K562 (cell line): ENCODE measurements around the gene YBX2. TPM values are rescaled to one million over a fixed set of nuclear protein-coding genes. Genes with fewer than 3 reads are reported as not detected.

Experiments used
- ATAC-seq: fragments of 200-7000 bp; cut with Tn5 transposase; 3 replicates; pipeline ENCODE4 v1.9.1; 2020; ENCODE audit warnings: moderate library complexity
- BruUV-seq: library from RNA; stranded (reverse); fragments of 400-500 nt; replicated peaks from 2 replicates; lab custom pipeline; 2021; lab: Mats Ljungman, UMichigan
- CTCF ChIA-PET: fragments of 300-600 bp; formaldehyde crosslinking; extraction: SDS; loops from one replicate; lab custom pipeline; 2021; ENCODE audit warnings: low intra/inter-chr PET ratio; lab: Yijun Ruan, JAX
- POLR2A ChIA-PET: fragments of 300-600, 350-650 bp; sonication (Branson Sonifier 250); formaldehyde crosslinking; extraction: SDS; loops from one replicate; lab custom pipeline; 2021; ENCODE audit warnings: antibody characterized with exemption, inconsistent platforms; lab: Yijun Ruan, JAX
- DNase-seq, 4 experiments: peaks; one replicate each; pipeline versions ENCODE4 v3.0.0 to v3.0.0-alpha.2; 2011 to 2018; ENCODE audit warnings: low spot score in 3 of 4, mixed read lengths in 3 of 4; ENCODE audit errors: extremely low read depth in 1 of 4
- FAIRE-seq: peaks from 2 replicates; lab custom pipeline; 2011; peaks lifted over from hg19 to GRCh38; lab: Jason Lieb, UNC
- H2AFZ ChIP-seq: 2 replicates; pipeline ENCODE4 v1.6.0; 2011; ENCODE audit warnings: low read depth, low read length, control low read depth, inconsistent platforms
- H3K27ac ChIP-seq: fragments of 200-600 bp; 3 replicates; pipeline ENCODE4 v1.8.0; 2011; ENCODE audit warnings: low read depth, mild to moderate bottlenecking, control low read depth, inconsistent platforms, low read length, moderate library complexity, mixed read lengths; ENCODE audit errors: extremely low read depth
- H3K27me3 ChIP-seq, 2 experiments: fragments of 300-600 bp in 1 of 2; 2 replicates in 1 of 2; 3 replicates in 1 of 2; pipeline versions ENCODE4 v1.6.0 to v1.8.0; 2011; ENCODE audit warnings: inconsistent platforms in 2 of 2, low read length in 2 of 2, mild to moderate bottlenecking in 1 of 2, mixed read lengths in 1 of 2, moderate library complexity in 1 of 2; ENCODE audit not compliant: control insufficient read depth in 2 of 2, insufficient read depth in 2 of 2
- H3K36me3 ChIP-seq: fragments of 300-600 bp; 3 replicates; pipeline ENCODE4 v1.8.0; 2011; ENCODE audit warnings: mild to moderate bottlenecking, low read length, inconsistent platforms; ENCODE audit not compliant: control insufficient read depth, insufficient read depth
- H3K4me1 ChIP-seq, 2 experiments: fragments of 200-600 bp in 1 of 2; replicated peaks in 1 of 2; 2 replicates in 1 of 2; 3 replicates in 1 of 2; pipeline versions ENCODE4 v1.5.1 to v1.8.0; 2011; ENCODE audit warnings: inconsistent platforms in 2 of 2, low read length in 2 of 2, mild to moderate bottlenecking in 1 of 2, mixed read lengths in 1 of 2, moderate library complexity in 1 of 2; ENCODE audit not compliant: control insufficient read depth in 2 of 2, insufficient read depth in 2 of 2
- H3K4me2 ChIP-seq: 2 replicates; pipeline ENCODE4 v1.6.1; 2011; ENCODE audit warnings: low read length, control low read depth, inconsistent platforms, mixed read lengths; ENCODE audit not compliant: insufficient read depth
- H3K4me3 ChIP-seq: fragments of 200-600 bp; sonication (generic), shearing (Covaris generic); 2 replicates; pipeline ENCODE4 v1.5.1; 2016; ENCODE audit warnings: control low read depth, inconsistent platforms
- H3K79me2 ChIP-seq: fragments of 200-600 bp; 3 replicates; pipeline ENCODE4 v1.8.0; 2011; ENCODE audit warnings: low read length, inconsistent platforms; ENCODE audit not compliant: control insufficient read depth, insufficient read depth
- H3K9ac ChIP-seq, 2 experiments: 2 replicates each; pipeline versions ENCODE4 v1.6.0 to v1.6.1; 2011; ENCODE audit warnings: low read depth in 2 of 2, low read length in 2 of 2, control low read depth in 1 of 2, inconsistent platforms in 1 of 2, mild to moderate bottlenecking in 1 of 2, mixed read lengths in 1 of 2; ENCODE audit not compliant: insufficient read depth in 1 of 2
- H3K9me1 ChIP-seq: one replicate; pipeline ENCODE4 v1.6.0; 2011; ENCODE audit warnings: inconsistent platforms, mild to moderate bottlenecking, low read length, moderate library complexity; ENCODE audit not compliant: control insufficient read depth, insufficient read depth
- H3K9me3 ChIP-seq: replicated peaks from 2 replicates; pipeline ENCODE4 v1.5.1; 2011; ENCODE audit warnings: low read depth, low read length, inconsistent platforms; ENCODE audit not compliant: control insufficient read depth, insufficient read depth
- H4K20me1 ChIP-seq: replicated peaks from 2 replicates; pipeline ENCODE4 v1.6.1; 2011; ENCODE audit warnings: low read length, inconsistent platforms, mixed read lengths; ENCODE audit not compliant: control insufficient read depth, insufficient read depth
- CHCHD3 ChIP-seq: fragments of 250-450 bp; sonication (Bioruptor Pico); IDR thresholded peaks from 2 replicates; pipeline ENCODE4 v2.1.2; 2022; ENCODE audit warnings: mild to moderate bottlenecking
- FOXJ2 ChIP-seq: fragments of 200-800 bp; sonication (Bioruptor generic); IDR thresholded peaks from 2 replicates; pipeline ENCODE4 v1.6.1; 2016; ENCODE audit warnings: missing genetic modification characterization, missing compliant biosample characterization
- HDAC1 ChIP-seq, 2 experiments: fragments of 450-650 bp; IDR thresholded peaks; 2 replicates each; pipeline ENCODE4 v1.6.1; 2016 to 2017; ENCODE audit warnings: inconsistent platforms in 1 of 2, mild to moderate bottlenecking in 1 of 2, moderate library complexity in 1 of 2
- NFATC3 ChIP-seq: fragments of 450-650 bp; IDR thresholded peaks from 2 replicates; pipeline ENCODE4 v1.6.1; 2017; ENCODE audit warnings: mild to moderate bottlenecking
- ZNF644 ChIP-seq: fragments of 200-800 bp; sonication (Bioruptor generic); IDR thresholded peaks from 2 replicates; pipeline ENCODE4 v1.6.1; 2016; ENCODE audit warnings: low read depth, missing genetic modification characterization, missing compliant biosample characterization
- WGBS: fragments of 100-300 bp; shearing (Covaris generic); methylation state at CpG from one replicate; pipeline ENCODE4 v1.1.6; 2016; ENCODE audit warnings: low coverage, mixed read lengths; ENCODE audit not compliant: insufficient coverage; ENCODE audit errors: missing lambda C conversion rate; 5-methylcytosine and 5-hydroxymethylcytosine counted together
- in situ Hi-C: fragments of 300-500 bp; cut with MboI; formaldehyde crosslinking; loops from 4 replicates; pipeline ENCODE4 v1.15.0; 2018; ENCODE audit warnings: inconsistent platforms, mixed read lengths
- intact Hi-C: fragments of 100-400 bp; cut with micrococcal nuclease; formaldehyde crosslinking; loops from 2 replicates; pipeline ENCODE4 v1.14.2; 2022
- polyA plus RNA-seq, 8 experiments: library from polyadenylated mRNA; depleted of rRNA in 4 of 8; stranded (reverse) in 5 of 8; unstranded in 3 of 8; fragments of >200 nt; fragmentation: Nextera tagmentation in 2 of 8; fragmentation: Illumina TruSeq in 1 of 8; extraction: Ambion mirVana in 2 of 8; extraction: Trizol in 1 of 8; gene quantifications; 2 replicates each; pipeline versions ENCODE4 v1.2.1 to v1.2.3, GENCODE V29; 2011 to 2014; ENCODE audit warnings: inconsistent platforms in 1 of 8, missing spikeins in 1 of 8
- total RNA-seq, 7 experiments: library from RNA; depleted of rRNA in 6 of 7; stranded (reverse); fragments of >200 nt in 6 of 7; fragmentation: Illumina TruSeq in 2 of 7; extraction: Trizol in 2 of 7; gene quantifications; 2 replicates each; pipeline versions ENCODE4 v1.2.1 to v1.2.3, GENCODE V29; 2011 to 2021; ENCODE audit warnings: low replicate concordance in 1 of 7
- TF ChIP-seq, protein P1 (sequence below): fragments of 250-450 bp; sonication (Bioruptor Pico); IDR thresholded peaks from 2 replicates; pipeline ENCODE4 v1.4.0; 2020; ENCODE audit warnings: borderline replicate concordance
- TF ChIP-seq, protein P2 (sequence below), 2 experiments: fragments of 450-650 bp; IDR thresholded peaks; 2 replicates each; pipeline ENCODE4 v1.6.1; 2016; ENCODE audit warnings: mild to moderate bottlenecking in 2 of 2, borderline replicate concordance in 1 of 2, low read depth in 1 of 2, moderate library complexity in 1 of 2

YBX2 gene
- total and polyA plus RNA-seq, 9 of the 15 experiments (the other 6 are each of a cell fraction or from before 2014, with no cell fraction given): 0.03 to 0.59 (median 0.27) TPM; not detected in 6

DNA sequence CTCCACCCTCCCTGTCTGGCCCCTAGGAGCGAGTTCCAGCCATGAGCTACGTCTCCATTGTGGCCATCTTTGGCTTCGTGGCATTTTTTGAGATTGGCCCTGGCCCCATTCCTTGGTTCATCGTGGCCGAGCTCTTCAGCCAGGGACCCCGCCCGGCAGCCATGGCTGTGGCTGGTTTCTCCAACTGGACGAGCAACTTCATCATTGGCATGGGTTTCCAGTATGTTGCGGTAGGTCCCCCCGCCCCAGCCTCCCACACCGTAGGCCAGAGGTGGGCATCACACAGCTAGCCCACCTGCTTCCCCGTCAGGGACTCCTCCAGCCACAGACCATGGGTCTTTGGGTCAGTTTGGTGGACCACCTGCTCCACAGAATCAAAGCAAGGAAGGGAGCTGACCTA, 8.8 kb downstream of the YBX2 start (continued):
- TF ChIP-seq CHCHD3 (CRISPR knock-in tag): no peak
- TF ChIP-seq, protein P1, sequence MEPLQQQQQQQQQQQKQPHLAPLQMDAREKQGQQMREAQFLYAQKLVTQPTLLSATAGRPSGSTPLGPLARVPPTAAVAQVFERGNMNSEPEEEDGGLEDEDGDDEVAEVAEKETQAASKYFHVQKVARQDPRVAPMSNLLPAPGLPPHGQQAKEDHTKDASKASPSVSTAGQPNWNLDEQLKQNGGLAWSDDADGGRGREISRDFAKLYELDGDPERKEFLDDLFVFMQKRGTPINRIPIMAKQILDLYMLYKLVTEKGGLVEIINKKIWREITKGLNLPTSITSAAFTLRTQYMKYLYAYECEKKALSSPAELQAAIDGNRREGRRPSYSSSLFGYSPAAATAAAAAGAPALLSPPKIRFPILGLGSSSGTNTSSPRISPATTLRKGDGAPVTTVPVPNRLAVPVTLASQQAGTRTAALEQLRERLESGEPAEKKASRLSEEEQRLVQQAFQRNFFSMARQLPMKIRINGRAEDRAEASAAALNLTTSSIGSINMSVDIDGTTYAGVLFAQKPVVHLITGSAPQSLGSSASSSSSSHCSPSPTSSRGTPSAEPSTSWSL (CRISPR knock-in tag): no peak
- no peak for TF ChIP-seq FOXJ2

DNA sequence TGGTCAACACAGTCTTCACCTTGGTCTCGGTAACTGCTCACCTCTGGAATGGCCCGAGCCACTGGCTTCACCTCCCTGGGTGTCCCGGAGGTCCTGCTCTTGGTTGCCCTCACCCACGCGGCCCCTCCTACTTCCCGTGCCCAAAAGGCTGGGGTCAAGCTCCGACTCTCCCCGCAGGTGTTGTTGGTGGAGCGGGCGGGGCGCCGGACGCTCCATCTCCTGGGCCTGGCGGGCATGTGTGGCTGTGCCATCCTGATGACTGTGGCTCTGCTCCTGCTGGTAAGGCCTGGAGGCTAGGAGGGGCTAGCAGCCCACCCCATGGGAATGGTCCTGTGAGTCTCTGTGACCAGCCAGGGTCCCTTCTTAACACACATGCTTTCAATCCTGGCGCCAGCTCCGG, 9.5 kb downstream of the YBX2 start:
- intact Hi-C loops (loop anchor here (5.0 kb wide), 1 partner anchor 48 kb away; the partner anchor contains the start of gene PHF23), in situ Hi-C loops (loop anchor here (5.0 kb wide), 1 partner anchor 57 kb away; no protein-coding TSS in a partner anchor)
- no peaks in the 10 kb centered on the region; the same call in 2 of the 3 replicates for H3K79me2 ChIP-seq
- H3K27ac ChIP-seq: no peak overlapping the region
- H4K20me1 ChIP-seq: no peaks in the 10 kb centered on the region; the same call in 1 of the 2 replicates
- no peak overlapping the region for H3K4me2 ChIP-seq
- no peak overlapping the region for H3K4me3 ChIP-seq
- DNase-seq: no peak
- whole genome bisulfite sequencing: 92% methylated on average over 15 of the region's 16 CpGs
- FAIRE-seq: no peak
- no peak overlapping the region for H3K9ac ChIP-seq
- no peaks in the 10 kb centered on the region for H3K9me1 ChIP-seq
- H3K36me3 ChIP-seq: 0 out of 3 replicates have a peak, but pooled peaks cover 3% of the 10 kb centered on the region
- no peak for ATAC-seq
- no peaks in the 10 kb centered on the region for H3K9me3 ChIP-seq
- BruUV-seq: no TSS peak
- no peak overlapping the region for H2AFZ ChIP-seq
- no peaks in the 10 kb centered on the region for H3K27me3 ChIP-seq
- TF ChIP-seq, protein P2, sequence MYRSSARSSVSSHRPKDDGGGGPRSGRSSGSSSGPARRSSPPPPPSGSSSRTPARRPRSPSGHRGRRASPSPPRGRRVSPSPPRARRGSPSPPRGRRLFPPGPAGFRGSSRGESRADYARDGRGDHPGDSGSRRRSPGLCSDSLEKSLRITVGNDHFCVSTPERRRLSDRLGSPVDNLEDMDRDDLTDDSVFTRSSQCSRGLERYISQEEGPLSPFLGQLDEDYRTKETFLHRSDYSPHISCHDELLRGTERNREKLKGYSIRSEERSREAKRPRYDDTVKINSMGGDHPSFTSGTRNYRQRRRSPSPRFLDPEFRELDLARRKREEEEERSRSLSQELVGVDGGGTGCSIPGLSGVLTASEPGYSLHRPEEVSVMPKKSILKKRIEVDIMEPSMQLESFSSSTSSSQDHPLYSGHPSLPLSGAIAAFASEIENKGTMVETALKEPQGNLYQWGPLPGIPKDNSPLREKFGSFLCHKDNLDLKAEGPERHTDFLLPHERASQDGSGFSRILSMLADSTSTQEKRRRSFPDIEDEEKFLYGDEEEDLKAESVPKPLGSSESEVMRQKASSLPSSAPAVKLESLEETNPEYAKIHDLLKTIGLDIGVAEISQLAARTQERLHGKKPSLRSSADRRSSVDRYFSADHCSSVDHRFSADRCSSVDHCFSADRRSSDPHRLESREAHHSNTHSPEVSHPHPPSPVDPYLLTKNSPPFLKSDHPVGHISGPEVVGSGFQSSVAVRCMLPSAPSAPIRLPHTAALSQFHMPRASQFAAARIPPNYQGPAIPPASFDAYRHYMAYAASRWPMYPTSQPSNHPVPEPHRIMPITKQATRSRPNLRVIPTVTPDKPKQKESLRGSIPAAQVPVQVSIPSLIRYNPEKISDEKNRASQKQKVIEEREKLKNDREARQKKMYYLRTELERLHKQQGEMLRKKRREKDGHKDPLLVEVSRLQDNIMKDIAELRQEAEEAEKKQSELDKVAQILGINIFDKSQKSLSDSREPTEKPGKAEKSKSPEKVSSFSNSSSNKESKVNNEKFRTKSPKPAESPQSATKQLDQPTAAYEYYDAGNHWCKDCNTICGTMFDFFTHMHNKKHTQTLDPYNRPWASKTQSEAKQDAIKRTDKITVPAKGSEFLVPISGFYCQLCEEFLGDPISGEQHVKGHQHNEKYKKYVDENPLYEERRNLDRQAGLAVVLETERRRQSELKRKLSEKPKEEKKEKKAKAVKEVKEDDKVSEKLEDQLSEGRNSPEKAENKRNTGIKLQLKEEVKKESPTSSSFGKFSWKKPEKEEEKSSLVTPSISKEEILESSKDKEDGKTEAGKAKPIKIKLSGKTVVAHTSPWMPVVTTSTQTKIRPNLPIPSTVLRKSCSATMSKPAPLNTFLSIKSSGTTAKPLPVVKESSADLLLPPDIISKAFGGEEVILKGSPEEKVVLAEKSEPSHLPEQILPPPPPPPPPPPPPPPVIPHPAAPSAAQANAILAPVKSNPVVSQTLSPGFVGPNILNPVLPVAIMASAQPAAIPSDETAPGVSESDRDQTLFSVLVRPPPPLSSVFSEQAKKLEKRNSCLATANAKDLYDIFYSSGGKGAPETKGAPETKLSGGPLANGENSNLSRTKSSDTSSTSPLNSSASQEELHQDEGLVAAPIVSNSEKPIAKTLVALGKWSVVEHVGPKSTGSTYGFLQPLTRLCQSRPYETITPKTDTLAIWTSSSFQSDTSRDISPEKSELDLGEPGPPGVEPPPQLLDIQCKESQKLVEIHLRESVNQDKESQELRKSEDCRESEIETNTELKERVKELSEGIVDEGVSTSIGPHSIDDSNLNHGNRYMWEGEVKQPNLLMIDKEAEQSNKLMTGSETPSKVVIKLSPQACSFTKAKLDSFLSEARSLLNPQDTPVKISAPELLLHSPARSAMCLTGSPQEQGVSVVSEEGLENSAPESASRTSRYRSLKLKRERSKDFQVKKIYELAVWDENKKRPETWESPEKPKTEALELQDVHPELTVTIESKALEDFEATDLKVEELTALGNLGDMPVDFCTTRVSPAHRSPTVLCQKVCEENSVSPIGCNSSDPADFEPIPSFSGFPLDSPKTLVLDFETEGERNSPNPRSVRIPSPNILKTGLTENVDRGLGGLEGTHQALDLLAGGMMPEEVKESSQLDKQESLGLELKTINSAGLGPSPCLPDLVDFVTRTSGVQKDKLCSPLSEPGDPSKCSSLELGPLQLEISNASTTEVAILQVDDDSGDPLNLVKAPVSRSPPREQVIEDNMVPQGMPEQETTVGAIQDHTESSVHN (IDR thresholded peaks at IDR 0.05; ENCODE audit: borderline replicate concordance in 1 of 2, low read depth in 1 of 2): no peak
- no peak for TF ChIP-seq NFATC3
- TF ChIP-seq ZNF644: no peak
- TF ChIP-seq HDAC1 (IDR thresholded peaks at IDR 0.05): no peak
- TF ChIP-seq, all 486 proteins: peak for 0
- ChIA-PET CTCF (no interaction called here), POLR2A (interaction anchor here (0.6 to 1.2 kb wide), 2 partner anchors 11 to 296 kb away, joined by 5 to 13 read pairs; no protein-coding TSS in a partner anchor)
- peaks cover 15 to 51% of the 10 kb centered on the region in 2 experiments; a peak in 4 of 5 replicates for H3K4me1 ChIP-seq
